ENCODE results near the gene OPTC.

OPTC gene

GRCh38 chr1:203477748-203478147, 16.2 kb upstream of the OPTC start:
- Histone ChIP-seq H2AFZ (ENCODE audit: low read length) (no peak overlapping the region), H3K9ac (ENCODE audit: low read length) (no peak overlapping the region), H3K4me2 (ENCODE audit: low read depth, low read length) (no peak overlapping the region), H3K9me3 (replicated peaks; ENCODE audit: insufficient read depth, low read length) (no peaks in the 10 kb centered on the region), H3K36me3 (replicated peaks; ENCODE audit: insufficient read depth, low read length) (no peaks in the 10 kb centered on the region), H4K20me1 (ENCODE audit: insufficient read depth, low read length) (no peaks in the 10 kb centered on the region), H3K27me3 (replicated peaks; ENCODE audit: insufficient read depth, low read length) (no peaks in the 10 kb centered on the region), H3K27ac (ENCODE audit: low read length) (no peak overlapping the region), H3K4me3 (ENCODE audit: low read length) (no peak overlapping the region), H3K79me2 (ENCODE audit: low read length) (no peaks in the 10 kb centered on the region), H3K9me2 (replicated peaks; ENCODE audit: insufficient read depth, low read length) (no peaks in the 10 kb centered on the region), H3F3A (ENCODE audit: insufficient read depth, low read length) (no peaks in the 10 kb centered on the region), H3K4me1 (ENCODE audit: low read length) (peaks cover 12% of the 10 kb centered on the region)
- no peak for DNase-seq
- no peak for TF ChIP-seq EZH2 (optimal IDR thresholded peaks at IDR 0.05; ENCODE audit: low read depth, low read length)
- no peak for TF ChIP-seq EZH2phosphoT487 (IDR thresholded peaks at IDR 0.05; ENCODE audit: low read length)
- TF ChIP-seq CTCF (IDR thresholded peaks at IDR 0.05; ENCODE audit: low read length), result no peak

GRCh38 chr1:203478231-203478630, 15.7 kb upstream of the OPTC start:
- no peaks in the 10 kb centered on the region for H4K20me1 ChIP-seq (ENCODE audit: insufficient read depth, low read length)
- no peaks in the 10 kb centered on the region for H3K36me3 ChIP-seq (replicated peaks; ENCODE audit: insufficient read depth, low read length)
- H3K9ac ChIP-seq (ENCODE audit: low read length), result no peak overlapping the region
- no peaks in the 10 kb centered on the region for H3K79me2 ChIP-seq (ENCODE audit: low read length)
- H3K27ac ChIP-seq (ENCODE audit: low read length), result no peak overlapping the region
- H2AFZ ChIP-seq (ENCODE audit: low read length), result no peak overlapping the region
- peaks cover 12% of the 10 kb centered on the region for H3K4me1 ChIP-seq (ENCODE audit: low read length)
- H3K9me2 ChIP-seq (replicated peaks; ENCODE audit: insufficient read depth, low read length), result no peaks in the 10 kb centered on the region
- TF ChIP-seq CTCF (IDR thresholded peaks at IDR 0.05; ENCODE audit: low read length) (no peak), EZH2phosphoT487 (IDR thresholded peaks at IDR 0.05; ENCODE audit: low read length) (no peak), EZH2 (optimal IDR thresholded peaks at IDR 0.05; ENCODE audit: low read depth, low read length) (no peak)
- no peaks in the 10 kb centered on the region for H3K9me3 ChIP-seq (replicated peaks; ENCODE audit: insufficient read depth, low read length)
- no peaks in the 10 kb centered on the region for H3K27me3 ChIP-seq (replicated peaks; ENCODE audit: insufficient read depth, low read length)
- H3K4me3 ChIP-seq (ENCODE audit: low read length), result no peak overlapping the region
- no peaks in the 10 kb centered on the region for H3F3A ChIP-seq (ENCODE audit: insufficient read depth, low read length)
- no peak overlapping the region for H3K4me2 ChIP-seq (ENCODE audit: low read depth, low read length)
- no peak for DNase-seq

- DNase-seq, result no peak
- H3K27me3 ChIP-seq (replicated peaks; ENCODE audit: insufficient read depth, low read length), result no peaks in the 10 kb centered on the region
- no peaks in the 10 kb centered on the region for H3K79me2 ChIP-seq (ENCODE audit: low read length)
- H3K4me2 ChIP-seq (ENCODE audit: low read depth, low read length), result no peak overlapping the region
- H3F3A ChIP-seq (ENCODE audit: insufficient read depth, low read length), result no peaks in the 10 kb centered on the region
- TF ChIP-seq EZH2phosphoT487 (IDR thresholded peaks at IDR 0.05; ENCODE audit: low read length) (no peak), EZH2 (optimal IDR thresholded peaks at IDR 0.05; ENCODE audit: low read depth, low read length) (no peak), CTCF (IDR thresholded peaks at IDR 0.05; ENCODE audit: low read length) (no peak)
- no peaks in the 10 kb centered on the region for H4K20me1 ChIP-seq (ENCODE audit: insufficient read depth, low read length)
- no peak overlapping the region for H3K9ac ChIP-seq (ENCODE audit: low read length)
- peaks cover 12% of the 10 kb centered on the region for H3K4me1 ChIP-seq (ENCODE audit: low read length)
- H3K9me2 ChIP-seq (replicated peaks; ENCODE audit: insufficient read depth, low read length), result no peaks in the 10 kb centered on the region
- H3K4me3 ChIP-seq (ENCODE audit: low read length), result no peak overlapping the region
- no peak overlapping the region for H3K27ac ChIP-seq (ENCODE audit: low read length)
- H3K9me3 ChIP-seq (replicated peaks; ENCODE audit: insufficient read depth, low read length), result no peaks in the 10 kb centered on the region
- H2AFZ ChIP-seq (ENCODE audit: low read length), result no peak overlapping the region
- H3K36me3 ChIP-seq (replicated peaks; ENCODE audit: insufficient read depth, low read length), result no peaks in the 10 kb centered on the region
These were observed 15.0 kb upstream of the OPTC start for GRCh38 chr1:203478986-203479385.
